Measurements from ENCODE around the gene STRIP1. TPM values are rescaled to one million over a fixed set of nuclear protein-coding genes. Genes with fewer than 3 reads are reported as not detected.

The STRIP1 gene
- total and polyA plus RNA-seq, 2 donors (not counting 1 experiment from before 2014, with no cell fraction given) = 17.2 to 43.8 TPM

GRCh38 chr1:110081061-110081460 is 46.6 kb downstream of the STRIP1 start:
- peaks cover 45% of the 10 kb centered on the region for H3K27me3 ChIP-seq (ENCODE audit: control insufficient read depth, insufficient read depth, low read length)

GRCh38 chr1:110082477-110082876 is 48.1 kb downstream of the STRIP1 start:
- no peak overlapping the region for H2AFZ ChIP-seq (ENCODE audit: low read length)
- TF ChIP-seq CTCF (conservative IDR thresholded peaks at IDR 0.05 in 1 of 2, IDR thresholded peaks at IDR 0.05 in 1 of 2; ENCODE audit: low read depth in 1 of 2, low read length in 2 of 2) = no peak
- TF ChIP-seq EZH2 (IDR thresholded peaks at IDR 0.05; ENCODE audit: low read length, missing control alignments) = no peak
- H3K4me3 ChIP-seq (replicated peaks in 1 of 4; ENCODE audit: control extremely low read depth in 1 of 4, insufficient read depth in 1 of 4, low read depth in 3 of 4, low read length in 4 of 4) = no peak overlapping the region
- DNase-seq (ENCODE audit: low read depth in 2 of 2) = no peak
- no peaks in the 10 kb centered on the region for H3K36me3 ChIP-seq (ENCODE audit: control insufficient read depth, insufficient read depth, low read length)
- no peaks in the 10 kb centered on the region for H4K20me1 ChIP-seq (ENCODE audit: control insufficient read depth, extremely low read depth, insufficient read depth, low read length)
- H3K27ac ChIP-seq (ENCODE audit: insufficient read depth, low read length) = no peak overlapping the region
- H3K9ac ChIP-seq (ENCODE audit: insufficient read depth, low read length) = no peak overlapping the region
- no peaks in the 10 kb centered on the region for H3K9me3 ChIP-seq (ENCODE audit: control insufficient read depth, insufficient read depth, low read depth, low read length)
- H3K4me2 ChIP-seq (ENCODE audit: extremely low read depth, insufficient read depth, low read length) = no peak overlapping the region
- no peaks in the 10 kb centered on the region for H3K4me1 ChIP-seq (ENCODE audit: control insufficient read depth, extremely low read depth, insufficient read depth, low read length)
- no peaks in the 10 kb centered on the region for H3K79me2 ChIP-seq (ENCODE audit: control insufficient read depth, insufficient read depth, low read length)
- H3K27me3 ChIP-seq (ENCODE audit: control insufficient read depth, insufficient read depth, low read length) = peaks cover 42% of the 10 kb centered on the region

More at GRCh38 chr1:110081061-110081460, 46.6 kb downstream of the STRIP1 start:
- Histone ChIP-seq H3K4me1 (ENCODE audit: control insufficient read depth, extremely low read depth, insufficient read depth, low read length) (no peaks in the 10 kb centered on the region), H4K20me1 (ENCODE audit: control insufficient read depth, extremely low read depth, insufficient read depth, low read length) (no peaks in the 10 kb centered on the region), H3K27ac (ENCODE audit: insufficient read depth, low read length) (no peak overlapping the region), H3K4me2 (ENCODE audit: extremely low read depth, insufficient read depth, low read length) (no peak overlapping the region), H3K9ac (ENCODE audit: insufficient read depth, low read length) (no peak overlapping the region), H2AFZ (ENCODE audit: low read length) (no peak overlapping the region), H3K36me3 (ENCODE audit: control insufficient read depth, insufficient read depth, low read length) (no peaks in the 10 kb centered on the region), H3K4me3 (replicated peaks in 1 of 4; ENCODE audit: control extremely low read depth in 1 of 4, insufficient read depth in 1 of 4, low read depth in 3 of 4, low read length in 4 of 4) (no peak overlapping the region), H3K9me3 (ENCODE audit: control insufficient read depth, insufficient read depth, low read depth, low read length) (no peaks in the 10 kb centered on the region), H3K79me2 (ENCODE audit: control insufficient read depth, insufficient read depth, low read length) (no peaks in the 10 kb centered on the region)
- no peak for DNase-seq (ENCODE audit: low read depth in 2 of 2)
- no peak for TF ChIP-seq CTCF (conservative IDR thresholded peaks at IDR 0.05 in 1 of 2, IDR thresholded peaks at IDR 0.05 in 1 of 2; ENCODE audit: low read depth in 1 of 2, low read length in 2 of 2)
- TF ChIP-seq EZH2 (IDR thresholded peaks at IDR 0.05; ENCODE audit: low read length, missing control alignments) = no peak

- peak in 1 of 2 donors; percentile 16 for DNase-seq (ENCODE audit: low read depth in 2 of 2)
- no peaks in the 10 kb centered on the region for H3K4me1 ChIP-seq (ENCODE audit: control insufficient read depth, extremely low read depth, insufficient read depth, low read length)
- peak overlapping the region in 1 of 4 experiments; percentile 59 for H3K4me3 ChIP-seq (replicated peaks in 1 of 4; ENCODE audit: control extremely low read depth in 1 of 4, insufficient read depth in 1 of 4, low read depth in 3 of 4, low read length in 4 of 4)
- no peak overlapping the region for H3K27ac ChIP-seq (ENCODE audit: insufficient read depth, low read length)
- no peak overlapping the region for H3K9ac ChIP-seq (ENCODE audit: insufficient read depth, low read length)
- no peaks in the 10 kb centered on the region for H4K20me1 ChIP-seq (ENCODE audit: control insufficient read depth, extremely low read depth, insufficient read depth, low read length)
- TF ChIP-seq EZH2 (IDR thresholded peaks at IDR 0.05; ENCODE audit: low read length, missing control alignments) = no peak
- TF ChIP-seq CTCF (conservative IDR thresholded peaks at IDR 0.05 in 1 of 2, IDR thresholded peaks at IDR 0.05 in 1 of 2; ENCODE audit: low read depth in 1 of 2, low read length in 2 of 2) = no peak
- H3K27me3 ChIP-seq (ENCODE audit: control insufficient read depth, insufficient read depth, low read length) = peaks cover 39% of the 10 kb centered on the region
- peak overlapping the region; percentile 88 for H3K4me2 ChIP-seq (ENCODE audit: extremely low read depth, insufficient read depth, low read length)
- H3K36me3 ChIP-seq (ENCODE audit: control insufficient read depth, insufficient read depth, low read length) = no peaks in the 10 kb centered on the region
- H3K79me2 ChIP-seq (ENCODE audit: control insufficient read depth, insufficient read depth, low read length) = no peaks in the 10 kb centered on the region
- H3K9me3 ChIP-seq (ENCODE audit: control insufficient read depth, insufficient read depth, low read depth, low read length) = no peaks in the 10 kb centered on the region
- no peak overlapping the region for H2AFZ ChIP-seq (ENCODE audit: low read length)
Measured at GRCh38 chr1:110083061-110083865, 48.8 kb downstream of the STRIP1 start.

Measured in fibroblast of lung (primary cell).